Body of pancreas (tissue), 4 donors: ENCODE results near the gene NFIA. TPM values are rescaled to one million over a fixed set of nuclear protein-coding genes. Genes with fewer than 3 reads are reported as not detected.

Experiments used
- ATAC-seq: fragments of 150-250 bp; one replicate; pipeline ENCODE4 v1.9.1; 2016
- DNase-seq, 4 donors: peaks; one replicate each; pipeline ENCODE4 v3.0.0-alpha.2; 2019
- H3K27ac ChIP-seq, 4 donors: fragments of 200-600 bp; sonication (generic); 1 replicate in 3 of 4; 2 replicates in 1 of 4; pipeline versions ENCODE4 v1.5.1 to v1.6.1; 2016 to 2019; ENCODE audit warnings: mild to moderate bottlenecking in 1 of 4, mixed read lengths in 1 of 4, moderate library complexity in 1 of 4
- H3K27me3 ChIP-seq, 2 donors: fragments of 200-600 bp; sonication (generic); one replicate each; pipeline ENCODE4 v1.6.0; 2016; ENCODE audit warnings: mild to moderate bottlenecking in 1 of 2
- H3K36me3 ChIP-seq, 2 donors: fragments of 200-600 bp; sonication (generic); replicated peaks in 1 of 2; 2 replicates each; pipeline ENCODE4 v1.5.1; 2016; ENCODE audit warnings: low read depth in 2 of 2; ENCODE audit not compliant: insufficient read depth in 1 of 2
- H3K4me1 ChIP-seq: fragments of 200-600 bp; sonication (generic); one replicate; pipeline ENCODE4 v1.6.0; 2016
- H3K4me3 ChIP-seq, 2 donors: fragments of 200-600 bp; sonication (generic); 1 replicate in 1 of 2; 2 replicates in 1 of 2; pipeline ENCODE4 v1.5.1; 2016 to 2019
- H3K9me3 ChIP-seq, 3 donors: fragments of 200-600 bp; sonication (generic); 1 replicate in 2 of 3; 2 replicates in 1 of 3; pipeline ENCODE4 v1.5.1; 2016
- CTCF ChIP-seq, 7 experiments: fragments of 450-650 bp in 4 of 7; fragments of 200-600 bp in 3 of 7; sonication (generic) in 3 of 7; IDR thresholded peaks; one replicate each; pipeline ENCODE4 v1.5.1; 2016 to 2019; ENCODE audit warnings: antibody characterized with exemption in 7 of 7
- POLR2A ChIP-seq, 3 donors: fragments of 450-650 bp; IDR thresholded peaks; one replicate each; pipeline ENCODE4 v1.6.1; 2016; ENCODE audit warnings: antibody characterized with exemption in 3 of 3, mild to moderate bottlenecking in 2 of 3
- WGBS, 2 donors: methylation state at CpG; one replicate each; pipeline ENCODE4 v1.1.5; 2017; 5-methylcytosine and 5-hydroxymethylcytosine counted together
- intact Hi-C: fragments of 100-400 bp; cut with DNase I; formaldehyde crosslinking; loops from one replicate; pipeline ENCODE4 v1.15.1; 2023
- total RNA-seq, 2 donors: library from RNA; depleted of rRNA; stranded (reverse); fragments of >200 nt; gene quantifications; one replicate each; pipeline ENCODE4 v1.1.0, GENCODE V29; 2016

NFIA gene
- total RNA-seq, 2 donors from 2014 or later, result 21.5 to 32.3 TPM

GRCh38 chr1:61223140-61223539 lies 140.8 kb downstream of the NFIA start:
- Histone ChIP-seq H3K27me3 (no peaks in the 10 kb centered on the region), H3K36me3 (no peaks in the 10 kb centered on the region), H3K4me1 (peaks cover 41% of the 10 kb centered on the region), H3K4me3 (no peak overlapping the region), H3K27ac (peak overlapping the region in 1 of 4 donors; percentile 66), H3K9me3 (no peaks in the 10 kb centered on the region)
- intact Hi-C loops, result no loop called here
- ATAC-seq (no peak), DNase-seq (no peak)
- TF ChIP-seq POLR2A (IDR thresholded peaks at IDR 0.05) (no peak), CTCF (IDR thresholded peaks at IDR 0.05) (no peak)

GRCh38 chr1:61224609-61225008 lies 142.2 kb downstream of the NFIA start:
- Histone ChIP-seq H3K4me1 (peaks cover 41% of the 10 kb centered on the region), H3K27me3 (no peaks in the 10 kb centered on the region), H3K9me3 (no peaks in the 10 kb centered on the region), H3K27ac (no peak overlapping the region), H3K4me3 (no peak overlapping the region), H3K36me3 (no peaks in the 10 kb centered on the region)
- intact Hi-C loops, result no loop called here
- ATAC-seq, result no peak
- 83 to 88% methylated on average over 1 of the region's 1 CpG for WGBS, 2 donors
- TF ChIP-seq POLR2A (IDR thresholded peaks at IDR 0.05) (no peak), CTCF (IDR thresholded peaks at IDR 0.05) (no peak)
- DNase-seq, result peak in 3 of 4 donors; percentile 22 to 45 (median 37)

GRCh38 chr1:61225478-61225877 lies 143.1 kb downstream of the NFIA start:
- no peak overlapping the region for H3K27ac ChIP-seq
- WGBS, 2 donors, result 95 to 97% methylated on average over 9 of the region's 9 CpGs
- H3K4me3 ChIP-seq, result no peak overlapping the region
- no peaks in the 10 kb centered on the region for H3K9me3 ChIP-seq
- intact Hi-C loops, result no loop called here
- H3K27me3 ChIP-seq, result no peaks in the 10 kb centered on the region
- TF ChIP-seq CTCF (IDR thresholded peaks at IDR 0.05), result no peak
- TF ChIP-seq POLR2A (IDR thresholded peaks at IDR 0.05), result no peak
- peaks cover 41% of the 10 kb centered on the region for H3K4me1 ChIP-seq
- H3K36me3 ChIP-seq, result no peaks in the 10 kb centered on the region
- DNase-seq (no peak), ATAC-seq (no peak)

- Histone ChIP-seq H3K4me1 (peaks cover 41% of the 10 kb centered on the region), H3K4me3 (no peak overlapping the region), H3K27ac (peak overlapping the region in 3 of 4 donors; percentile 9 to 41 (median 31)), H3K9me3 (no peaks in the 10 kb centered on the region), H3K27me3 (no peaks in the 10 kb centered on the region), H3K36me3 (no peaks in the 10 kb centered on the region)
- TF ChIP-seq POLR2A (IDR thresholded peaks at IDR 0.05), result no peak
- TF ChIP-seq CTCF (IDR thresholded peaks at IDR 0.05), result no peak
- DNase-seq (peak; percentile 26 to 70 (median 52)), ATAC-seq (peak; percentile 38)
- WGBS, 2 donors, result 48 to 49% methylated on average over 12 of the region's 12 CpGs
- intact Hi-C loops, result no loop called here
These were observed 144.6 kb downstream of the NFIA start for GRCh38 chr1:61226791-61227567.
